DOHH2 (cell line): ENCODE results near the gene ITPR1.

Experiments used
- H3F3A ChIP-seq: fragments of 200-600 bp; sonication (generic), shearing (Covaris generic); 2 replicates; pipeline ENCODE4 v1.6.0; 2016; ENCODE audit warnings: antibody characterized with exemption, mild to moderate bottlenecking; ENCODE audit not compliant: control insufficient read depth, insufficient read depth
- H3K27ac ChIP-seq: fragments of 200-600 bp; sonication (generic); 2 replicates; pipeline ENCODE4 v1.5.1; 2014; ENCODE audit warnings: low read depth, mild to moderate bottlenecking, low read length, moderate library complexity
- H3K27me3 ChIP-seq: fragments of 200-600 bp; sonication (generic); 2 replicates; pipeline ENCODE4 v1.6.1; 2014; ENCODE audit warnings: mild to moderate bottlenecking, low read length, mixed read lengths; ENCODE audit not compliant: control insufficient read depth
- H3K36me3 ChIP-seq: fragments of 200-600 bp; sonication (generic); 2 replicates; pipeline ENCODE4 v1.6.1; 2014; ENCODE audit warnings: mild to moderate bottlenecking, low read length, moderate library complexity, mixed read lengths; ENCODE audit not compliant: control insufficient read depth
- H3K4me1 ChIP-seq: fragments of 200-600 bp; sonication (generic); 2 replicates; pipeline ENCODE4 v1.6.1; 2014; ENCODE audit warnings: mild to moderate bottlenecking, low read length, mixed read lengths; ENCODE audit not compliant: control insufficient read depth
- H3K4me2 ChIP-seq: fragments of 200-600 bp; sonication (generic); 2 replicates; pipeline ENCODE4 v1.6.0; 2014; ENCODE audit warnings: mild to moderate bottlenecking, low read length, moderate library complexity
- H3K4me3 ChIP-seq: fragments of 200-600 bp; sonication (generic); 2 replicates; pipeline ENCODE4 v1.5.1; 2014; ENCODE audit warnings: mild to moderate bottlenecking, low read length, mixed read lengths
- H3K79me2 ChIP-seq: fragments of 200-600 bp; sonication (generic); 2 replicates; pipeline ENCODE4 v1.6.1; 2014; ENCODE audit warnings: mild to moderate bottlenecking, low read length, mixed read lengths; ENCODE audit not compliant: control insufficient read depth
- H3K9me2 ChIP-seq: fragments of 200-600 bp; sonication (generic); replicated peaks from 2 replicates; pipeline ENCODE4 v1.6.1; 2014; ENCODE audit warnings: mild to moderate bottlenecking, low read length, mixed read lengths; ENCODE audit not compliant: control insufficient read depth
- H3K9me3 ChIP-seq: fragments of 200-600 bp; sonication (generic); 2 replicates; pipeline ENCODE4 v1.6.1; 2014; ENCODE audit warnings: antibody characterized with exemption, low read length, mixed read lengths; ENCODE audit not compliant: control insufficient read depth, insufficient read depth
- H4K20me1 ChIP-seq: fragments of 200-600 bp; sonication (generic); 2 replicates; pipeline ENCODE4 v1.6.0; 2014; ENCODE audit warnings: low read depth, mild to moderate bottlenecking, antibody characterized with exemption, low read length, moderate library complexity; ENCODE audit not compliant: control insufficient read depth, insufficient read depth
- EZH2phosphoT487 ChIP-seq: fragments of 200-600 bp; sonication (generic); IDR thresholded peaks from 2 replicates; pipeline ENCODE4 v1.6.1; 2017; ENCODE audit warnings: borderline replicate concordance, mild to moderate bottlenecking, antibody characterized with exemption, low read length, moderate library complexity, mixed read lengths
- TF ChIP-seq, protein P1 (sequence below): fragments of 200-600 bp; sonication (generic); IDR thresholded peaks from one replicate; pipeline ENCODE4 v1.5.1; 2014; ENCODE audit warnings: antibody characterized with exemption, mild to moderate bottlenecking, low read depth, low read length; ENCODE audit not compliant: poor library complexity, severe bottlenecking

Gene ITPR1

DNA sequence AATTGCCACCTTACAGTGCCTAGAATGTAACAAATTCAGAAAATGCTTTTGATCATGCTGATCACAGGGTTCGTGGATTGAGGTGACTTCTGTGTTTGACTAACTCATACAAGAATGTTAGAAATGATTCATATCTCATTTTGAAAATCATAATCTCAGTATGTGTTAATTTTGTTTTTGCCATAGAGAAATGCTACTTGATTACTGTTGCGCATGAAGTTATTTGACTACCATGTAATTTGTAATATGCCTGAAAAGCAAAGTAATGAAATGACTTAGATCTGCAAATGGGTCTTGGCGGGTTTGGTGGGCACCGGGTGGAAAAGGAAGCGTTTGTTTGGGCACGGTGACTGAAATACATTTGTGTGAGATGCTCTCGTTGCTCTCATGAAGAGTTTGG, 312.5 kb downstream of the ITPR1 start:
- no peaks in the 10 kb centered on the region for H4K20me1 ChIP-seq
- H3K4me3 ChIP-seq, result no peak overlapping the region
- TF ChIP-seq, protein P1, sequence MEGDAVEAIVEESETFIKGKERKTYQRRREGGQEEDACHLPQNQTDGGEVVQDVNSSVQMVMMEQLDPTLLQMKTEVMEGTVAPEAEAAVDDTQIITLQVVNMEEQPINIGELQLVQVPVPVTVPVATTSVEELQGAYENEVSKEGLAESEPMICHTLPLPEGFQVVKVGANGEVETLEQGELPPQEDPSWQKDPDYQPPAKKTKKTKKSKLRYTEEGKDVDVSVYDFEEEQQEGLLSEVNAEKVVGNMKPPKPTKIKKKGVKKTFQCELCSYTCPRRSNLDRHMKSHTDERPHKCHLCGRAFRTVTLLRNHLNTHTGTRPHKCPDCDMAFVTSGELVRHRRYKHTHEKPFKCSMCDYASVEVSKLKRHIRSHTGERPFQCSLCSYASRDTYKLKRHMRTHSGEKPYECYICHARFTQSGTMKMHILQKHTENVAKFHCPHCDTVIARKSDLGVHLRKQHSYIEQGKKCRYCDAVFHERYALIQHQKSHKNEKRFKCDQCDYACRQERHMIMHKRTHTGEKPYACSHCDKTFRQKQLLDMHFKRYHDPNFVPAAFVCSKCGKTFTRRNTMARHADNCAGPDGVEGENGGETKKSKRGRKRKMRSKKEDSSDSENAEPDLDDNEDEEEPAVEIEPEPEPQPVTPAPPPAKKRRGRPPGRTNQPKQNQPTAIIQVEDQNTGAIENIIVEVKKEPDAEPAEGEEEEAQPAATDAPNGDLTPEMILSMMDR, result no peak
- no peak for TF ChIP-seq EZH2phosphoT487
- H3K27ac ChIP-seq, result no peak overlapping the region
- no peaks in the 10 kb centered on the region for H3K9me2 ChIP-seq
- H3K9me3 ChIP-seq, result no peaks in the 10 kb centered on the region
- H3K27me3 ChIP-seq, result no peaks in the 10 kb centered on the region
- no peaks in the 10 kb centered on the region for H3K79me2 ChIP-seq
- no peaks in the 10 kb centered on the region for H3F3A ChIP-seq
- H3K4me2 ChIP-seq, result no peak overlapping the region
- no peaks in the 10 kb centered on the region for H3K36me3 ChIP-seq
- H3K4me1 ChIP-seq, result no peaks in the 10 kb centered on the region

DNA sequence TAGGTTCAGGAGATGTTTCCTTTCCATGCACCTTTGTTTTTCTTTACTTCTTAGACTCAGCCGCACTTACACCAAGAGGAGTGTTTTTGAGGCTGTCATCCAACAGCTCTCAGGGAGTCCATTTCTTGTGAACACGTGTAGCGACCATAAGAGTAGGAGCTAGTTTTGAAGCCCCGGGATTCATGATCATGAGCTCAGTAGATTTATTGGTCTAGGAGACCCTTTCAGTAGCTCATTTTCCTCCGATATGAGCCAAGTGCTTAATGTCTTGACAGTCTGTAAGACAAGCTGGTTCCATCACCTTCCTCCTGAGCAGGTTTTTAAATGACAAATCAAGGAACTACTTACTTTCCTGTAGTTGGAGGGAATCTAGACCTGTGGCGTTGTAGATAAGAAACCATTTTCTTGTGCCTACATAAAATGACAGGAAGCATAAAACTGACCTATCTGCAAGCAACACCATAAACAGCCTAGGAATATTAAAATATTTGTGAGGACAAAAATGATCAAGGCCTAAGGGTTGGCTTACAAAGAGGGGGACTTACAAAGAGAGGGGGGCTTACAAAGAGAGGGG, 313.5 kb downstream of the ITPR1 start:
- H3F3A ChIP-seq, result no peaks in the 10 kb centered on the region

DNA sequence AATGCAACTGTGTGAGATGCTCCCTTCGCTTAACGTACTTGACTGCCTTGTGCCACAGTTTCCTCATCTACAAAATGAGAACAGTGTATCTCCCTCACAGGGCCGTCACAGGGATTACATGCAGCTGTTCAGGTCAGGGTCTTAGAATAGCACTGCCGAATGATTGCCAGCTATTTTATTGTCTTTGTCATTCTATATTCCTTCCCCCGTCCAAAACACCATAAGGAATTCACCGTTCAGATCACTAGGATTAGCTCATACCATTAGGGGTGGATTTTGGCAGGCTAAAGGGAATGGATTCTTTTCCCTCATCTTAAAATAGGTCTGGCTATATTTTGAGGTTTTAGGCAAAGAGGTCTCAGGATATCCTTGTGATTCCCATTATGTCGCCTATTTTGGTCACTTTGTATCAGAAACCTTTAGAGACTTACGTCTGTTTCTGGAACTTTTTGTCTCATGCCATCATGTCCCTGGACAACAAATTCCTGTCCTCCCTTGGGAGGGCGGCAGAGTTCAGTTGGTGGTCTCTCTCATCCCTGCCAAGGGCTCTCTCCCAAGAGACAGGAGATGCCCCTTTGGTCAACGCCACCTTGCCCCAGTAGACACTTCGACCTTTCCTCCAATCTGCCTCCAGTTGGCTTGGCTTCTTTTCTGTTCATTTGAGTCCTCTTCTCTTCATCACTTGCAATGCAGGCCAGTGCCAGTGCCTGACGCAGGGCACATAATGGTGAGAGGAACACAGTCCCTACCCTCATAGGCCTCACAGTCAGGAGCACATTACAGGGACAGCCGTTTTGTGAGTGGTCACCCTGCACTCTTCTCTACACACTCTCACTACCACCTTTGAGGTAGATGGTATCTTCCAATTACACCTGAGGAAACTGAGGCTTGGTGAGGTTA, 314.5 kb downstream of the ITPR1 start:
- no peaks in the 10 kb centered on the region for H3K9me3 ChIP-seq
- no peak overlapping the region for H3K4me2 ChIP-seq
- H3K9me2 ChIP-seq, result no peaks in the 10 kb centered on the region
- H3K4me3 ChIP-seq, result no peak overlapping the region
- H3K79me2 ChIP-seq, result no peaks in the 10 kb centered on the region
- H4K20me1 ChIP-seq, result no peaks in the 10 kb centered on the region
- no peaks in the 10 kb centered on the region for H3K27me3 ChIP-seq
- H3F3A ChIP-seq, result no peaks in the 10 kb centered on the region
- H3K36me3 ChIP-seq, result no peaks in the 10 kb centered on the region
- TF ChIP-seq EZH2phosphoT487, result no peak
- TF ChIP-seq, protein P1, result no peak
- no peaks in the 10 kb centered on the region for H3K4me1 ChIP-seq
- no peak overlapping the region for H3K27ac ChIP-seq

More for the DNA sequence above, 313.5 kb downstream of the ITPR1 start:
- Histone ChIP-seq H3K27ac (no peak overlapping the region), H3K79me2 (no peaks in the 10 kb centered on the region), H3K4me2 (no peak overlapping the region), H3K9me3 (no peaks in the 10 kb centered on the region), H3K4me3 (no peak overlapping the region), H3K36me3 (no peaks in the 10 kb centered on the region), H3K4me1 (no peaks in the 10 kb centered on the region), H3K27me3 (no peaks in the 10 kb centered on the region), H4K20me1 (no peaks in the 10 kb centered on the region), H3K9me2 (no peaks in the 10 kb centered on the region)
- TF ChIP-seq, protein P1, result no peak
- TF ChIP-seq EZH2phosphoT487, result no peak
